Stimulated activated CD8-positive, alpha-beta memory T cell treated with anti-CD3 and anti-CD28 coated beads, Interleukin-15, amount 100 ng/mL, for 1 hour (primary cell): ENCODE results near the gene SPESP1.

Experiments used
- DNase-seq: peaks from one replicate; pipeline ENCODE4 v3.0.0-alpha.2; 2020; ENCODE audit warnings: low read depth

The SPESP1 gene

DNA sequence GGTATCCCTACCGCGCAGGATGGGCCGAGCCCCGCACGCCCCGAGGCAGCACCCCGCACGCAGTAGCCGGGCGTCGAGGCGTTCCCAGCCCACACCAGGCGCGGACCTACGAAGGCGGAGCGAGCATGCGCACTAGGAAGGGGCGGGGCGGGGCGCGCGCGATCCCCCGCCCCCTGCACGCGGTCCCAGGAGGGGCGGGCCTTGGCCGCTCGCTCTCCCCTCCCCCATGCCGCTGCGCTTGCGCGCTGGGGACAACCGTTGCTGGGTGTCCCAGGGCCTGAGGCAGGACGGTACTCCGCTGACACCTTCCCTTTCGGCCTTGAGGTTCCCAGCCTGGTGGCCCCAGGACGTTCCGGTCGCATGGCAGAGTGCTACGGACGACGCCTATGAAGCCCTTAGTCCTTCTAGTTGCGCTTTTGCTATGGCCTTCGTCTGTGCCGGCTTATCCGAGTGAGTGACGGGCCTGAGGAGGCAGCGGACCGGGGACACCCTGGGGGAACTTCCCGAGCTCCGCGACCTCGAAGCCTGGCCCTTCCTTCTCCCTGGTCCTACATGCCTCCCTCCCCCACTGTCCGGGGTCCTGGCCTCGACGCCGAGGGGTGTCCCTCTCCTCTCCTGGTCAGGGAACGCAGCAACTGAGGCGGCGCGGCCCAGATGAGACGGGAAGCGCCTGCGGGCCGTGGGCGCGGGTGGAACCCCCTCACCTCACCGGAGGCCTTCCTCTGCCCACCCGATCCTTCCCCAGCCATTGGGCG is at the start of gene SPESP1:
TSS of gene SPESP1 (plus strand) at position 258 of the 755 bp plus-strand sequence. CDS start at position 387, 129 bp downstream.
- peak; percentile 7 for DNase-seq

DNA sequence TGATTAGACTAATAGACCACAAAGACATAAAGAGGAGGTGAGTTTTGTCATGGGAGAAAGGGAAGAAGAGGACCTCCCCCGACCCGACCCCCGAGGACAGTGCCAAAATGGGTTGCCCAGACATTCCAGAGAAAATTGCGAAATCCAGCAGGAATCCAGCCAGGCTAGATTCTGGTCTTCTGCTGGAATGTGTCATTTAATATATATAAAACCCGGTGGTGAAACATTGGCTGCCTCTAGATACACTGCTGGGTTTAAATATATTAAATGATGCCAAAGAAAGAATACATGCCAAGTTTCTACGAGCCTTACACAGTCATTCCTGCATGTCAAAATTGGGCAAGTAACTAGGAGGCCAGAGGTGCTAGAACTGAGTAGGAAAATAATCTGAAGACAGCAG is 45.3 kb upstream of the SPESP1 start:
- DNase-seq = no peak

DNA sequence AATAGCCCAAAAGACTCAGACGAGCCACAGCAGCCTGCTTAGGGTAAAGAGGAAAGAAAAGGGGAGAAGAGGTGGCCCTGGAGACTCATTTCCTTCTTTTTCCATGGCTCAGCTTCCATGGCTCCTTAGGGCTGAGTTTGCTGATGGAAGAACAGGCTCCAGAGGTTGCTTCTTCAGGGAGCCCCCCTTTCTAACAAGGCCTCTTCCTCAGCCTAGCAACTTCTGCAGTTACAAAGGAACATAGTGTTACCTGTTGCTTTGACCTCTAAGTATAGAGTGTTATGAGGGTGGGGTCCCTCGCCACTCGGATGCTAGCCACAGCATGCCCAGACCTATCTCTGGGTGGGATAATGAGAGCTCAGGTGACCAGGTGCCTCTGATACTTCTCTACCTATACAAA is 43.2 kb upstream of the SPESP1 start:
- DNase-seq = no peak

DNA sequence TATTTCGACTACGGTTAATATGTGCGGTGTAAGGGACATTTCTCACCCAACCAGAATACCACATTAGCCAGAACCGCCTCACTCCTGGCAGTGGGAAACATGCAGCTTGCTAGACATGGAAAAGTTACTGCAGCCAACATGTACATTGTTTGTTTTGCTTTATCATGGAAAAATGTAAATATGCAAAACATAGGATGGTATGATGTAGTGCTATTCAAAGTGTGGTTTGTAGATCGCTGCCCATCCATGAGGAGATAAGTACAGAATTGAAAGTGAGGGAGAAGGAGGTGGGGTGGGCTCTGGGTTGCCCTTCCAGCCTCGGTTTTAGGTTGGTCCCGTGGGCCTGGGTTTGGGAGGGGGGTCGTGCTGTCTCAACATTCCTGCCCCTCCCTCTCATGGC is 42.5 kb upstream of the SPESP1 start:
- no peak for DNase-seq

DNA sequence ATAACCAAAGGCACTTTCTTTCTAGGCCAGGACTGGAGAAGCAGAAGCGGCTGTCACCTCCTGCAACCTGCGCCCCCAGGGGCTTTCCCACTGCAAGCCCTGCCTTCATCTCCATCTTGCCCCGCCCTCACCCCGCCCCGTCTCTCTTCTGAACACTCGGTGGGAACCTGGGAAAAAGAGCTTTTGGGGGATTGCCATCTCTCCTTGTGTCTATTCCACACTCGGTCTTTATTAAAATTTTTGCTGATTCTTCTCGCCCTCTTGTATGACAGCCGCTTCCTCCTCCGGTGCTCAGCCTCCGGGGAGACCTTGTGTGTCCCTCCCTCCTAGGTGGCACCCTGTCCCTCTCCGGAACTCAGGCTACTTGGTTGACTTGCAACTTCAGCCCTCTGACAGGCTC is 41.9 kb upstream of the SPESP1 start:
- DNase-seq = no peak

DNA sequence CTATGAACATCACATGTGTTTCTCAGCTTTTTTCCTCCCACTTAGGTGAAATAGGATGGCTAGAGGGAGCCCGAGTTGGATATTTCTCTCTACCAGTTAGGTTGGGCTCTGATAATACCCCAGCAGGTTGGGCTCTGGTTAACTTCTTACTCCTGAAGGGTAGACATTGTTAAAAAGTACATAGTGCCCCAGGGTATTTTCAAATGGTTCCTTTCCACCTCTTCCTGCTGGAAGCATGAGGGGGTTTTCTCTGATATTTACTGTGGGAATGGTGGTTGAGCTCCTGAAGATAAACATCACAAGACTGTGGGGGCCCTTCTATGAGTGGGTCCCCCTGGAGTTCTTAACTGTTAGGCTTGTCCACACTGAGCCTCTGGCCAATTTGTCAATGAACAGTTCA is 36.1 kb upstream of the SPESP1 start:
- no peak for DNase-seq

DNA sequence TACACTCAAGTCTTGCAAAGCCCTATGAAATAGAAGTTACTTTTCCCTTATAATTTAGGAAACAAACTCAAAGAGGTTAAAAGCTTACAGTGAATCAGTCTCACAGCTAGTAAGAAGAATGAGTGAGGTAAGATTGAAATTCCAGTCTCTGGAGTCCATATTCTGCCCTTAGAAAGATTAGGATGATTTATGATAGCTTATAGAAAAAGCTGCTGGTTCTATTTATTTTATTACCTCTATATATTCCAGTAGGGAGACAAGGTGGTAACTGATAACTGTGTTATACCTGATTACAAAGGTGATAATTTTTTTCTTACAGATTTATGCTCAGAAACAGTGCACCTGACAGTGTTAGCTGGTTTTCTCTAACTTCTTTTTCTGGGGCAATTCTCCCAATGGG is 34.1 kb upstream of the SPESP1 start:
- DNase-seq = no peak

DNA sequence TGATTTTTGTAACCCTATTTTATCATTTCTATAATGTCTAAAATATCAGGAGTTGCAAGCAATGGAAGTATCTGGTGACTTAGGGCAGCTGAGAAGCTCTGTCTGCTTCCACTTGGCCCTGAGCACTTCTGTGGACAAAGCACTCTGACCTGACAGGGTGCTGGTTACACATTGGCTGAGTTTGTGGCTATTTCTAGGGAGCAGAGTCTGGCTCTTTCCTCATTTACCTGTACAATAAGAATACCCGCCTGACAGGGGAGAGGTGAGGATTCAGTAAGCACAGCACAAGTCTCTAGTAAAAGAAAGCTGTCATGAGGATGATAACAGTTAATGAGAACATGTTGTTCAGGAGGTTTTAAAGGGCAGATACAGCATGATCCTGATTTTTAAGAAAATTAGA is 33.3 kb upstream of the SPESP1 start:
- DNase-seq = no peak

DNA sequence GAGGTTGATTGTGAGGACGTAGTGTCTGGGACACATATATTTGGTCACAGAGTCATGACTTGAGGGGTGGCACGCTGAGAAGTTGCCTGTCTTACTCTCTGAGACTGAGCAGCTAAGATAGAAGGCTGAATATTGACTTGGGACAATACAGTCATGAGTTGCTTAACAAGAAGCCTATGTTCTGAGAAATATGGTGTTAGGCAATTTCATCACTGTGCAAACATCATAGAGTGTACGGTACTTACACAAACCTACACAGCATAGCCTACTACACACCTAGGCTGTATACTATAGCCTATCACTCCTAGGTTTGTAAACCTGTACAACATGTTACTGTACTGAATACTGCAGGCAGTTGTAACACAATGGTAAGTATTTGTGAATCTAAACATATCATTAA is 30.3 kb upstream of the SPESP1 start:
- DNase-seq = no peak

DNA sequence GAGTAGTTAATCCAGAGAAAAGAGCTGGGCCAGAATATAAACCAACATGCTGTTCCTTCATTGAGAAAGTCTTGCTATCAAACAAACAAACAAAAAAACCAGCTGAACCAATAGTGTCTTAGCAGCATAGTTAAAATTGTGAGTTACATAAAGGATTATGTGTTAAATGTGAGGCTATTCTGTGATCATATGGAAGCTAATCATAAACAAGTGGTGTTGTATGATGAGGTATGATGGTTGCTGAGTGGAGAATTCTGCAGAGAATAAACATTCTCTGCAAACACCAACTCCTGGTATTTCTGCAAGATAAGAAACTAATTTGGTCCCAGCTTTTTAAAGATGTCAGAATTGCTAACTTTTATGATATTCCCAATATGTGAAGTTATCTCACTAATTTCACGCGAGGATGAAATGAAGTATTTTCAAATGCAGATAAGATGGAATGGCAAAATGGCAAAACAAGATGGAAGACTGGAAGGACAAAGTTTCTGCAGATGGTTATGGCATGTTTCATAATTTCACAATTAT is 22.9 kb upstream of the SPESP1 start:
- DNase-seq = no peak

DNA sequence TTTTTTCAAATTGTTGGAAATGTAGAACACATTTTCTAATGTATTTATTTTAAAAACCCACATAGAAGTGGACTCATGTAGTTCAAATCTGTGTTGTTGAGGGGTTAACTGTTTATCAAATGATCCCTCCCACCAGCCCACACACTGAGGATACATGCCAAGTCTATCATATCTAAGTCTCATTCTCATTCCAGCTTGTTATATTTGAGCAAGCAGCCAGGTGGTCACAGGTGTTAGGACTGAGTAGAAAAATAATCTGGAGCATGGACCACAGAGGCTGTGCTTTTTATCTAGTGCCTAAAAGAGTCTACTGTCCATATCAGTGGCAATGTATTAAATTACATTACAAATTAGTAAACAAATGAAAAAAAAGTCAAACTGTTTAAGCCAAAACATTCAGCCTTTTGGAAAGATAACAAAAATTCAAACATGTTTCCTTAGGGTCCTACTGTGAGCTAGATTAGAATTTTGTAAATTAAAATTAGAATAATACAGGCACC is 20.7 kb upstream of the SPESP1 start:
- DNase-seq = no peak

DNA sequence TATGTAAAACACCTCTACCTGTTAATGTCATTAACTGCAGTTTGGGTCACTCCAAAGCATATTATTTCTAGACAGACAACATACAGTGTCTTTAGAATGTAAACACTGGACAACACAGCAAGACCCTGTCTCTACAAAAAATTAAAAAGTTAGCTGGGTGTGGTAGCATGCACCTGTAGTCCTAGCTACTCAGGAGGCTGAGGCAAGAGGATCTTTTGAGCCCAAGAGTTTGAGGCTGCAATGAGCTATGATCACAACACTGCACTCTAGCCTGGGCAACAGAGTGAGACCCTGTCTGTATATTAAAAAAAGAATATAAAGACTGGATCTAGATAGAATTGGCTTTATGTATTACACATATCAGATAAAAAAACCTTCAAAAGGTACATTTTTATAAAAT is 20.0 kb upstream of the SPESP1 start:
- no peak for DNase-seq

DNA sequence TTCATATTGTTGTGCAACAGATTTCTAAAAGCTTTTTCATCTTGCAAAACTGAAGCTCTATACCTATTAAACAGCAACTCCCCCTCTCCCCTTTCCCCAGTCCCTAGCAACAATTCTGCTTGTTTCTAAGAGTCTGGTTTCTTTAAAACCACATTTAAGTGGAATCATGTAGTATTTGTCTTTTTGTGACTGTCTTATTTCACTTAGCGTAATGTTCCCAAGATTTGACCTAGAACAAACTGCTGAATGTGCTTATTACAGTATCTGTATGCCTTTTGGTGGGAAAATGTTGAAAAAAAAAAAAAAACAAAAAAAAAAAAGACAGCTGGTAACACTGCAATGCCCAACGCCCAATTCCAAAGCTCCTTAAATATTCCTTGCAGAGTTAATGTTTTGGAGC is 19.5 kb upstream of the SPESP1 start:
- no peak for DNase-seq

DNA sequence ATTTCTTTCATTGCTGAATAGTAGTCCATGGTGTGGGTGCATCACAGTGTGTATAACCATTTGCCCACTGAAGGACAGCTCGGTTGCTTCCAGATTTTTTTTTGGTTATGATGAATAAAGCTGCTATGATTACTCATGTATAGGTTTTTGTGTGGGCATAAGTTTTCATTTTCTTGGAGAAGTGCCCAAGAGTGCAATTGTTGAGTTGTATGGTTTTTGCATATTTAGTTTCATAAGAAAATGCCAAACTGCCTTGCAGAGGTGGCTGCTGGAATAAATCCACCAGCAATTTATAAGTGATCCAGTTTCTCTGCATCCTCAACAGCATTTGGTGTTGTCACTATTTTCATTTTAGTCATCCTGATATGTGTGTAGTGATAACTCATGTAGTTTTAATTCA is 8.4 kb upstream of the SPESP1 start:
- DNase-seq = no peak

DNA sequence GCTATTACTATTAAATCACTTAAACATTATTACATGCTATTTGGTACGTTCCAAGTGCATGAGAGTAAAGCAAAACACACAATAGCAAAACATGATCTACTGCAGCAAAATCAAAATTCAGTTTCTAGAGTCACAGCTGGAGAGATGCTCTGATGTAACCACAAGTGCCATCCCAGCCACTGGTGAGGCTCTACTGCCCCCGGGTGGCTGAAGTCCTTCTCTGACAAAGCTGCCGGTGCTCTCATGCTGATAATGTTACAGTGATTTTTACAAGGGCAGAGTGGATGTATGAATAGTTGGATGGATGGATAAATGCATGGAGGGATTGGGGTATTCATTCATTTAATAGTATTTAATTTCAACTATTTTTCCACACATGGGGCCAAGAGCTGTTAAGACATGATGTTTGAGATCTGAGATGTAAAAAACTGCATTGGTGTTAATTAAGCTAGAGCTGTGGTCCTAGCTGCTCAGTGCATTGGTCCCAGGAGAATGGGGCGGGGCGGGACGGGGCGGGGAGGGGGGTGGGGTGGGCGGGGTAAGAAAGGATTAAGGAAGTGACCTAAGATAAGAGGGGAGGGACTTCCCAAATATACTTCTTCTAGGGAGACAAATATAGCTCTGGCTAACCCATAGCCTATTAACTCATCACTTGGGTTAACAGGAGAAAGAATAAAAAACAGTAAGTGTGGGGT is 5.3 kb upstream of the SPESP1 start:
- peak; percentile 39 for DNase-seq

DNA sequence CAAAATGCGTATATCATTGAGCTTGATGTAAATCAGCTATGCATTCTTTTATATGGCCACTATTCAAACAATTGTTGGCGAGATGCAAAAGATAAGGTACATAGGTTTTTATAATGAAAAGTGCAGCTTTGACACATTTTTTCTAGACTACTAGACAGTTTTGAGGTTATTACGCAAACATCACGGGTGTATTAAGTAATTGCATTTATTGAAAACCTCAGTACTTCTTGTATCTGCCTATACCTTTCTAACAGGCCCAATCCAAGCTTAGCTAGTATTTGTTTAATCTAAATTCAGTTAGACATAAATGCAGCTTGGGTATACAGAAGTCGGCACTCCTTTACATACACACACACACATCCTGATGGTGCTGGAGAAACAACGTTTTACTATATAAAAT is 2.7 kb downstream of the SPESP1 start:
- no peak for DNase-seq

DNA sequence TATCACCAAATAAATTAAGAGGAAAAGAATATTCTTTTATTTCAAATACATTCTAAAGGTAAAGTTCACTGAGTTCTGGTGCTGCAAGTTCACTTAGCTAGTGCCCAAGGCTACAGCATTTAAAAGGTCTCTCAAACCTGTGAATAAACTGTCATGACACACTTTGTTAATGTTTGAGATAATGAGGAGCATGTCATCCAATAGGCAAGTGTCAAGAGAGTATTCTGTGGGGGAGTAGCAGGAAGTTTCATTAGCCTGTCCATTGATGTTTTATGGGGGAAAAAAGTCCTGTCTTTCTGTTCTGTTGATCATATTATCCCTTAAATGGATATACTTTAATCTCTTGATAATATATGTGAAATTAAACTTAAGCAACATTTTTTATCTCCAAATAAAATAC is 4.0 kb downstream of the SPESP1 start:
- no peak for DNase-seq

DNA sequence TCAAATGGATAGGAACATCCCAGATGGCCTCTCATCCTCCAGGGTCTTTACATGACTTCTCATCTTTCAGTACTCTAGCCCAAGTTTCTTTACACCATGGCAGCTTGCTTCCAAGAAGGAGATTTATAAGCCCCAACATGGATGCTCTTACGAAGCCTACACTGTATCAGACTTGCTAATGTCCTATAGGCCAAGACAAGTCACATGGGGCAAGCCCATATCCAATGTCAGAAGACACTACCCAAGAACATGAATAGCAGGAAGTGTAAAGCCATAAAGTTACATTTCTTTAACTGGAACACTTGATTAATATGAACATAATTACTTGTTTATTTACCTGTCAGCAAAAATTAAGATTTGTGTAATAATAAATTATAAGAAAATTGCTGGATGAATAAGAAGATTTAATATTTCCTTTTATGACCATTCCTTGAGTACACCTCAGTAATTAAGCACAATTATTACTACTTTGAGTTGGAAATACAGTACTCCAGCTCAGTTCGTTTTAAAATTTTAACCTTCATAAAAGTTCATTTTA is 5.1 kb downstream of the SPESP1 start:
- DNase-seq = no peak

DNA sequence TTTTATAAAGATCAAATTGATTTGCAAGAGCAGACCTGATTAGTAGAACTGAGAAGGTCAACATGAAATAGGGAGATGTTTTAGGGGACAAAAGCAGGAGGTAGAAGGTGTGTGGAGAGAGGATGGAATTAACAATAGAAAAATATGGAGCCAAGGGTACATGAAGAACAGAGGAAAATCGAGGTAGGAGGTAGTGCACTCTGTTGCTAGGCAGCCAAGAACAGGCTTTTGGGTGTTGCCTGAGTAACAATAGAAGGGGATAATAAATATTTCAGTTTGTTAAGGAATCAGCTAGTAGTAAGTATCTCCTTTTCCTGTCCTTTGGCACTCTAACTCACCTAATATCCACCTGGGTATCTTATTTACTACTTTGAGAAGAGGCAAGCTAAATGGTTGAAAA is 9.2 kb downstream of the SPESP1 start:
- no peak for DNase-seq

DNA sequence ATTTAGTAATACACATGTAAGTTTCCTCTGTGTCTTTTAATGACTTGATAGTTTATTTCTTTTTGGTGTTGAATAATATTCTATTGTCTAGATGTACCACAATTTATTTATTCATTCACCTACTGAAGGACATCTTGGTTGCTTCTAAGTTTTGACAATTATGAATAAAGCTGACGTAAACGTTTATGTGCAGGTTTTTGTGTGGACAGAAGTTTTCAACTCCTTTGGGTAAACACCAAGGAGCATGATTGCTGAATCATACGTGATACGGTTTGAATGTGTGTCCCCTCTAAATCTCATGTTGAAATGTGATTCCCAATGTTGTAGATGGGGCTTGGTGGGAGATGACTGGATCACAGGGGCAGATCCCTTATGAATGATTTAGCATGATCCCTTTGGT is 21.5 kb downstream of the SPESP1 start:
- no peak for DNase-seq

DNA sequence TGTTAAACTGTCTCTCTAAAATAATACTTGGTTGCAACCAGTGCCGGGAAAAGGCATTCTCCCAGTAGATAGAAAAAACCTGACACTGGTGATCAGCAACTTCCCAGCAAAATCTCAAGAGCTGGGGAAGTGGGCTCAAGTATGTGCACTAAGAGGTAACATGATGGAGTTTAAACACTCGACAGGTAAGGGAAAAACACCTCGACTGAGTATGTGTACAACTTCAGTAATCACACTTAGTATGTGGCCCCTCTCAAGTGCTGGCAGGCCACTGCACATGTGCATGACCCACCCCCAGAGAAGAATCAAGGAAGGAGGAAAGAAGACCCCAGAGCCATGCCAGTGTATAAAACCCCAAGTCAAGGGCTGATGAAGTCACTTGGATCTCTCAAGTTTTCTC is 27.4 kb downstream of the SPESP1 start:
- DNase-seq = no peak

DNA sequence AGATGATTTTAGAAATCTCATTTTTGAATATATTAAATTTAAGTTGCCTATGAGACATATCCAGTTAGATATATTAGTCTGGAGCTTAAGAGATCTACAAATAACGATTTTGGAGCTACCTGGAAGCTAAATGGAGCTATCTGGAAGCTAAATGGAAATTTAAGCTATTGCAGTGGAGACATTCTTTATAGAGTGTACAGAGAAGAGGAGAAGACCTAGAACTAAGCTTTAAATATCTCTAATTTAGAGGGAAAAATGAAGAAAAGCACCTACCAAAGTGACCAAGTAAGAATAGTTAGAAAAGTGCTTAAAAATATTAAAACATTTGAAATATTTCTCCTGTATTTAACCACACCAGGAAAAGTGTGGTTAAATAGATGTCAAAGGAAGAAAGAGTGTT is 28.3 kb downstream of the SPESP1 start:
- no peak for DNase-seq

DNA sequence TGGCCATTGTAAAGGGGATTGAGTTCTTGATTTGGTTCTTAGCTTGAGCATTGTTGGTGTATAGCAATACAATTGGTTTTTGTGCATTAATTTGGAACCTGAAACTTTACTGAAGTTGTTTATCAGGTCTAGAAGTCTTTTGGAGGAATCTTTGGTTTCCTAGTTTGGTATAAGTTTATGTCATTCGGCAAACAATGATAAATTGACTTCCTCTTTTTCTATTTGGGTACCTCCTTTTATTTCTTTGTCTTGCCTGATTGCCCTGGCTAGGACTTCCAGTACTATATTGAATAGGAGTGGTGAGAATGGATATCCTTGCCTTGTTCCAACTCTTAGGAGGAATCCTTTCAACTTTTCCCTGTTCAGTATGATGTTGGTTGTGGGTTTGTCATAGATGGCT is 32.1 kb downstream of the SPESP1 start:
- no peak for DNase-seq
